Right renal pelvis (tissue), 4 donors: ENCODE results near the gene CIB1. TPM values are rescaled to one million over a fixed set of nuclear protein-coding genes. Genes with fewer than 3 reads are reported as not detected.
"Not testable (repeated sequence)": the region's sequence is repeated elsewhere in the genome, so short reads cannot be mapped to it uniquely, and the experiment has no call there.

Experiments used
- DNase-seq, 4 donors: peaks; one replicate each; pipeline ENCODE4 v3.0.0-alpha.2; 2013; ENCODE audit warnings: low read depth in 4 of 4, low spot score in 3 of 4, missing footprints in 1 of 4
- polyA plus RNA-seq, 4 donors: library from polyadenylated mRNA; unstranded; fragments of 120-200 nt; gene quantifications; one replicate each; pipeline ENCODE4 v1.2.1, GENCODE V29; 2013; ENCODE audit not compliant: insufficient read length in 4 of 4

The CIB1 gene
- 10 to 100 TPM; 49.9 to 63.9 (median 56.0) TPM for polyA plus RNA-seq

DNA sequence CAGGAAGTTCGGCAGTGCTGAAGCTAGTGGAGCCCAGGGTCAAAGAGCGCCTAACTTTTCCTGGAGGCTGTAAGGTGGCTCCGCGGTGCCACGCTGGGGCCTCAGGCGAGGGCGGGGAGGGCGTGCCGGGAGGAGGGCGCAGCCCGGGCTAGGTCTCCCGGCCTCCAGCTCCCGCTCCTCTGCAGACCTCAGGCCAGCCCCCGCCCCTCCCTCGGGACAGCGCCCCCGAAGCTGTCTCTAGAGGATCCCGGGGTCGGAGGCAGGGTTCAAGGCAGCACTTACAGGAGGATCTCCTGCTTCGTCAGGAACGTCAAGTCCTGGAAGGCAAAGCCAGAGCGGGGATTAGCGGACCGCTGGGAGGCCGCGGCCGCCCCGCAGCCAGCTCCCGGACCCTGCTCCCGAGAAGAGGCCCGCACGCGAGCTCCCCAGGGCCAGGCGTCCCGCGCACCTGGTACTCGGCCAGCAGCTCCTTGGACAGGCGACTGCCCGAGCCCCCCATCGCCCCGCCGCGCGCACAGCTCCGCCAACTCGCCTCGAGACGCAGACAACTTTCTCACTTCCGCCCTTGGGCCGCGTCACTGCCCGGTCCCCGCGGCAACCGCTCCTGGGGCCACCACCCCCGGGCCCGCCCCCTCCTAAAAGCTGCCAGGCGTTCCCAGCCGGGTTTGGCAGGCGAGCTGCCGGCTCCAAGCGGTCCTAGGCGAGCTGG, at the start of gene CIB1:
Gene CIB1 (minus strand): TSS at position 555 of the 709 bp plus-strand sequence. CDS start 56 bp downstream, at position 499.
- DNase-seq = peak in 3 of 4 donors; percentile 91 to 93 (median 92)

DNA sequence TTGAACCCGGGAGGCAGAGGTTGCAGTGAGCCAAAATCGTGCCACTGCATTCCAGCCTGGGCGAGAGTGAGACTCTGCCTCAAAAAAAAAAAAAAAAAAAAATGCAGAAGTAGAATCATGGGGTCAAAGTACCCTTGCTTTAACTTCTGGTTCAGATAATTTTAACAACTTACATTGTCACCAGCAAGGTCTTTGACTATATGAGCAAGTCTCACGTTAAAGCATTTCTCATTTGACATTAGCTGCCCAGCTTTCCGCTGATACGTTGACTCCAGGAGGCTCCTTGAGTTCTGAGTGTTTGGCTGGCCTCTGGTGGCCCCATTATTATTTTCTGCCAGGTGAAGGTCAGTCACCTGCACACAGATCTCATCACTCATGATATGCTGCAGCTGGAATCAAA, 47.9 kb upstream of the CIB1 start:
- not testable (repeated sequence) for DNase-seq

DNA sequence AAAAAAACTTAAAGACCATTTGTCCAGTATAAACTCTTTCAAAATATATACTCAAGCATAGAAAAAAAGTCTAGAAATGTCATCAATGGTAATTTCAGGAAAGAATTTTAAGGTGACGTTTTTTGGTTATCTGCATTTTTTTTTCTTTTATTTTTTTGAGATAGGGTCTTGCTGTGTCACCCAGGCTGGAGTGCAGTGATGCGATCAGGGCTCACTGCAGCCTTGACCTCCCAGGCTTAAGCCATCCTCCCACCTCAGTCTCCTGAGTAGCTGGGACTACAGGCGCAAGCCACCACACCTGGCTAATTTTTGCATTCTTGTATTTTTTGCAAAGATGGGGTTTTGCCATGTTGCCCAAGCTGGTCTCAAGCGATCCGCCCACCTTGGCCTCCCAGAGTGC, 47.0 kb upstream of the CIB1 start:
- not testable (repeated sequence) for DNase-seq

DNA sequence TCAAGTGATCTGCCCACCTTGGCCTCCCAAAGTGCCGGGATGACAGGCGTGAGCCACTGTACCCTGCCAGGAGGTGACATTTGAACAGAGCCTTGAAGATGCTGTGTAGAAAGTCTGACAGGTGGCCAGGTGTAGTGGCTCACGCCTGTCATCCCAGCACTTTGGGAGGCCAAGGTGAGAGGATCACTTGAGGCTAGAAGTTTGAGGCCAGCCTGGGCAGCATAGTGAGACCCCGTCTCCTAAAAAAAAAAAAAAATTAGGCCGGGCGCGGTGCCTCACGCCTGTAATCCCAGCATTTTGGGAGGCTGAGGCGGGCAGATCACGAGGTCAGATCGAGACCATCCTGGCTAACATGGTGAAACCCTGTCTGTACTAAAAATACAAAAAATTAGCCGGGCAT, 44.7 kb upstream of the CIB1 start:
- not testable (repeated sequence) for DNase-seq

DNA sequence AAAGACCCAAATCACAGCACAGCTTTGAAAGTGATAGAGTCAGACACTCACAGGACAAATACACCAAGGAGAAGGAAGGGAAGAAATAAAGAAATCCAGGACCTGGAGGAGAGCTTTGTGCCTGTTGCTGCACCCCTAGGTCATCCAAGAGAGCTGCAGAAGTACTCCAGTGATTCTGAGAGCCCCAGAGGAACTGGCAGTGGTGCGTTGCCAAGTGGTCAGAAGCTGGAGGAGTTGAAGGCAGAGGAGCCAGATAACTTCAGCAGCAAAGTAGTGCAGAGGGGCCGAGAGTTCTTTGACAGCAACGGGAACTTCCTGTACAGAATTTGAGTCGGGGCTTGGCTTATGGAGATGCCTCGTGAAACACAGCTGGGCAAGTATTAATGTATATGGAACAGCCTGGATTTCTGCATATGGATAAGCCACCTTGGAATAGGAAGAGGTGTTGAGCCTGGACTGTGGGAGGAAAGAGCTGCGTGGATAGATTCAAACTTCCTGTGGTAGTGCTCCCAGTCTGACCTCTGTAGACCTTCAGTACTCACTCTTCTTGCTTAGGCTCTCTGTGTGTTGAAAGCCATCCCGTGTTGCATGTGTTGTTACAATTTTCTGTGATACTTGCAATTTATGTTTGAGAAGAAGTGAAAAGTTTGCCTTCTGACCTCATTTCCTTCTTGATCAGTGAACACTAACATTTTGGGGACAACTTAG, 37.9 kb upstream of the CIB1 start:
- no peak for DNase-seq

DNA sequence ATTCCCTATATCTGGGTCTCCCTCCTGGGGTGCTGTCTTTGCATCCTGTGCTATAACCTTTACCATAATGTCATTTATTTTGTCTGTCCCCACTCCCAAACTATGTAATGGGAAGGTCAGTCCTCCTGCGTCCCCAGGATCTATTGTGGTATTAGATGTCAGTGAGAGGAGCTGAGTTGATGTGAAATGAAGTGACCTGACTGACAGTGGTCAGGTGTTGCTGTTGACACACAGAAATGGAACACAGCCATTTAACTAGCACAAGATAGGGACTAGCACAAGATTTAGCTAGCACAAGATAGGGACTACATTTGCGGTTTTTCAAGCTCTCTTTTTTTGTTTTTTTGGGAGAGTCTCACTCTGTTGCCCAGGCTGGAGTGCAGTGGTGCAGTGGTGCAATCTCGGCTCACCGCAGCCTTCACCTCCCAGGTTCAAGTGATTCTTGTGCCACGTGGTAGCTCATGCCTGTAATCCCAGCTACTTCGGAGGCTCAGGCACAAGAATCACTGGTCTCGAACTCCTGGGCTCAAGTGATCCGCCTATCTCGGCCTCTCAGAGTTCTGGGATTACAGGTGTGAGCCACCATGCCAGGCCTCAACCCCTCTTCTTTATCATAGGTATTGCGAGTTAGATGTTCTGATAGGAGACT, 36.9 kb upstream of the CIB1 start:
- no peak for DNase-seq

DNA sequence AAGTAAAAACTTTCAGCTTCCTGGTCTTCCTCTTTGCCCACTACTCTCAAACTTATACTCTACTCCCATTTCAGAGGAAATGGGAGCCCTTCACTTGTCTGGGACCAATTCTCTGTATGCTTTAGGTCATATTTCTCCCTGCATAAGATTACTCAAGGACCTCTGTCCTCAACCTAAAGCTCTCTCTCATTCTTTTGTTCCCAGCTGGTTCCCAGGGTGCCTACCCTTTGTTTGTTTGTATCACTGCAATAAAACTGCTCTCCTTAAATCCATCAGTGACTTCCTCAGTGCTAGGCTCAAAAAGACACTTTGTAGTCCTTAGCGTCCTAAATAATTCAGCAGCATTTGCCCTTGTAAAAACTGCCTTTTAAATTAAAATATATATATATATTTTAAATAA, 34.7 kb upstream of the CIB1 start:
- DNase-seq = no peak

DNA sequence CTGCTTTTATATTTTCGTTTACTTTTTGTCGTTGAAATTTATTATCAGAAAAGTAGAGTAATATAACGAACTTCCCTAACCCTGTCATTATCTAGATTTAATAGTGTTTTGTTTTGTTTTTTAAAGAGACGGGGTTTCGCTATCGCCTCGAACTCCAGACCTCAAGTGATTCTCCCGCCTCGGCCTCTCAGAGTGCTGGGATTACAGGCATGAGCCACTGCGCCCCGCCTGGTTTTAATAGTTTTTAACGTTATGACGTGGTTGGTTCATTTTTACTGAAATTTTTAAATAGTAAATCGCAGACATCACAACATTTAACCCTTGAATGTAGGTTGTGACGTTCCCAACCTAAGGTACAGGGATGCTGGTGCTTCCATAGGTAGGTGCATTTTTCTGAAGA, 32.7 kb upstream of the CIB1 start:
- no peak for DNase-seq

DNA sequence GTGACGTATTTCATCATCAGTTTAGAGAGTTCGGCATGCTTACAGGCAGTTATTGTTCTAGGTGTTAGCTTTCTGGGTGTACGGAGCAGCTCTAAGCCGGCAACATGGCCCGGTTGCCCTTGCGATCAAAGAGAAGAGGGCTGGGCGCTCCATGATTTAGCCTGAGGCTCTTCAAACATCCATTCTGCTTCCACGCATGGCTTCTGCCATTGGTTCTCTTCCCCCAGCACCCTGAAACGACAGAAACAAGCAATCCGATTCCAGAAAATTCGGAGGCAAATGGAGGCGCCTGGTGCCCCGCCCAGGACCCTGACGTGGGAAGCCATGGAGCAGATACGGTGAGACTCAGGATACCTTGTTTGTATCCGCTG, 32.3 kb upstream of the CIB1 start:
- peak in 2 of 4 donors; percentile 12 to 22 for DNase-seq

DNA sequence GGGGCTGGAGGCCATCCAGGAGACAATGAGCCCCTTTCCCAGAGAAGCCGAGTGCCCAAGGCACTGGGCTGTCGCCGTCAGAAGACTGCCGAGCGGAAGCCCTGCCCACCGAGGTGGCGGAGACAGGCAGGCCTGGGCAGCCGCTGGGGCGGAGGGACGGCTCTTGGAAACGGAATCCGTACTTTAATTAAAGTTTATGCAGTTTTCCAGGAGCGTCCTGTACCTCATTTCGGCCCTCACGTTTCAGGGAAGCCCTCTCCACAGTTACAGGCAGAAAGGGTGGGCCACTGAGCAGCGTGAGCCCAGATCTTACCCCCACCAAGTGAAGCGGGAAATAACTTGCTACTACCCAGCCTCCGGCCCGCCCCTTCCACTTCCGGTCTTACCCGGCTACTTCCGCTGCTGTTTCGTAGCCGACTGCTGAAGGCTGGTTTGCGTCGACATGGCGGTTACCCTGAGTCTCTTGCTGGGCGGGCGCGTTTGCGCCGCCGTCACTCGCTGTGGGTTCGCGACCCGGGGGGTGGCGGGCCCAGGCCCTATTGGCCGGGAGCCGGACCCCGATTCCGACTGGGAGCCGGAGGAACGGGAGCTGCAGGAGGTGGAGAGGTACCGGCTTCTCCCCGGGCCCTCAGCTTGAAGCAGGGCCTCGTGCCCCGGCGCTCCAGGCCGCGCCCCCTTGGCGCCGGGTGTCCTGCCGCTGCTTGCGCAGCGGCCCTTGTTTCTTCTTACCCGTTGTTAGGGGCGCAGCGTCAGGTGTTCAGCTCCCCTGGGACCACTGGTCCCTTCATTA, 31.7 kb upstream of the CIB1 start, which contains the start of gene NGRN:
Gene NGRN (plus strand): TSS at position 402 of the 790 bp plus-strand sequence. CDS start 41 bp downstream, at position 443.
- DNase-seq = peak; percentile 83 to 88 (median 87)

DNA sequence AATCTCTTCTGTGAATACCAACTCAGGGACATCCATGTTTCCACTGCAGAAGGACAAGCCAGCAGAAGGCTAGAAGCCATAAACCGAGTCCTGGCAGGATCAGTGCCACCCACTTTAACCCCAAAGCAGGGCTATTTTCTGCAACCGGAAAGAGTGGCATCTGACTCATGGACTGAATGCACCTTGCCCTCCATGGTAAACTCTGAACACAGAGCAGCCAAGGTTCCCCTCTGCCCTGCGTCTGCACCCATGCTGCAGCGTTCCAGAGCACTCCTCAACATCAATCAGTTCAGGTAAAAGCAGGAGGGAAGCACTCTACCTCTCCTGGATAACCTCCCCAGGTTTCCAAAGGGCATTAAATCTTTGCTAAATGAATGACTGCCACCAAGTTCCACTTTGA, 30.9 kb upstream of the CIB1 start:
- DNase-seq = no peak

DNA sequence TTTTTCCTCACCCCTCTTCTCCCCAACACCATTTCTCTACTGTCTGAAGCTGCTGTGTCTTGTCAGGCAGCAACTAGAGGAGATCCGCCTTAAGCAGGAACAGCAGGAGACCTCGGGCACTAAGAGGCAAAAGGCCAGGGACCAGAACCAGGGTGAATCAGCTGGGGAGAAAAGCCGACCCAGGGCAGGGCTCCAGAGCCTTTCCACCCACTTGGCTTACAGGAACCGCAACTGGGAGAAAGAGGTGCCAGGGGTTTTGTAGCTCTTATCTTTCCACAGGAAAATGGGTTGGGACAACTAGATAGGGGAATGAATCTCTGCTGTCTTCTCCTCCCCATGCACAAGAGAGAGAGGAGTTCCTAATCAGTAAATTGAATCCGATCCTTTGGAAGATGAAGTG, 28.7 kb upstream of the CIB1 start:
- DNase-seq = no peak

DNA sequence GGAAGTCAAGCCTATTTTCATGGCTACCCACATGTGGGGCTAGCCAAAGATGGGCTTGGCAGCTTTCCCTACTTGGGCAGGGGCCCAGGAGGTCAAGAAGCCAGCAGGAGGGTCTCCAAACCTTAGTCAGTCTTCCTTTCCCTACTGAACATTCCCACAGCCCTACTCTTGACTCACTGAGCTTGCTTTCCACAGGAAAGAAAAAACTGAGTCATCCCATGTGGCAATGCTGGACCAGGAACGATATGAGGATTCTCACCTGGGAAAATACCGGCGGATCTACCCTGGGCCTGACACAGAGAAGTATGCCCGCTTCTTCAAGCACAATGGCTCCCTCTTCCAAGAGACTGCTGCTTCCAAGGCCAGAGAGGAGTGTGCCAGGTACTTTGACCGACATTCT, 28.1 kb upstream of the CIB1 start:
- DNase-seq = no peak

DNA sequence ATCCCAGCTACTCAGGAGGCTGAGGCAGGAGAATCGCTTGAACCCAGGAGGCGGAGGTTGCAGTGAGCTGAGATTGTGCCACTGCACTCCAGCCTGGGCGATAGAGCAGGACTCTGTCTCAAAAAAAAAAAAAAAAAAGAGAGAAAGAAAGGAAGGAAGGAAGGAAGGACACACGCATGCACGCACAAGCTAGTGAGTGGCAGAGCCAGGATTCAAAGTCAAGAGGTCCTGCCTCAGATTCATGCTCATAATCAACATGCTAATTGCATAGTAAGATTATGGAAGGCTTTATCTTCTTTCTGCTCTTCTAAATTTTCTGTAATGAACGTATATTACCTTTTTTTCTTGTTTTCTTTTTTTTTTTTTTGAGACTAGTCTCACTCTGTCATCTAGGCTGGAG, 27.0 kb upstream of the CIB1 start:
- DNase-seq = not testable (repeated sequence)

DNA sequence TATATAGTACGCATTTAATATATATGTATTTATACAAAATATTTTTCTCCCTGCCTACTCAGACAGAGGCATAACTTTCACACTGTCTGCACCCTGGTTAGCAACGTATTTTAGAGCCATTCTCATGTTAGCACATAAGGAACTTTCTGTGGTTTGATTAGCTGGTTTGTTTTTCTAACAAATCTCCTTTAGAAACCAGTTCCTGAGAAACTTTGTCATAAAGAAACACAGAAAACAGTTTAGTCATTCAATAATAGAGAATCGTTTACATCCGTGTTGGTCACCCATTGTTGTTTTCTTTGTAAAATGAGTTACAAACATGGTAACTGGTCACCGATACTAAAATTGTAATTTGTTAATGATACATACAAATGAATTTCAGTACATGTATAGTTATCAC, 25.8 kb upstream of the CIB1 start:
- no peak for DNase-seq

DNA sequence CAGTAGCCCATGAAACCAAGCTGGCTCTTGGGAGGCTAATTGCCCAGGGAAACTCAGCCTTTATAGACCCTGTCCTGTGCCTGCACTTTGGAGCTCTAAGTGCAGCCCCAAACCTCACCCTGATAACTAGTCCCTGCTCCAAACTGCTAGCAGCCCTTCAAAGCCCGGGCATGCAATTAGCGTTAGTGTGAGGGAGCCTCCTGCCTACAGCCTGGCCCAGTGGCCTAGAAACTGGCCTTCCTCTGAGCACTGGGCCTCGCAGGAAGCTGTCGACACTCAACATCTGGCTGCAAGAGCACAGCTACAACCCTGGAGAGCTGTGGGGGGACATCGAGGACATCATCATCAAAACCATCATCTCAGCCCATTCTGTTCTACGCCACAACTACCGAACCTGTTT, 24.0 kb upstream of the CIB1 start:
- DNase-seq = no peak

DNA sequence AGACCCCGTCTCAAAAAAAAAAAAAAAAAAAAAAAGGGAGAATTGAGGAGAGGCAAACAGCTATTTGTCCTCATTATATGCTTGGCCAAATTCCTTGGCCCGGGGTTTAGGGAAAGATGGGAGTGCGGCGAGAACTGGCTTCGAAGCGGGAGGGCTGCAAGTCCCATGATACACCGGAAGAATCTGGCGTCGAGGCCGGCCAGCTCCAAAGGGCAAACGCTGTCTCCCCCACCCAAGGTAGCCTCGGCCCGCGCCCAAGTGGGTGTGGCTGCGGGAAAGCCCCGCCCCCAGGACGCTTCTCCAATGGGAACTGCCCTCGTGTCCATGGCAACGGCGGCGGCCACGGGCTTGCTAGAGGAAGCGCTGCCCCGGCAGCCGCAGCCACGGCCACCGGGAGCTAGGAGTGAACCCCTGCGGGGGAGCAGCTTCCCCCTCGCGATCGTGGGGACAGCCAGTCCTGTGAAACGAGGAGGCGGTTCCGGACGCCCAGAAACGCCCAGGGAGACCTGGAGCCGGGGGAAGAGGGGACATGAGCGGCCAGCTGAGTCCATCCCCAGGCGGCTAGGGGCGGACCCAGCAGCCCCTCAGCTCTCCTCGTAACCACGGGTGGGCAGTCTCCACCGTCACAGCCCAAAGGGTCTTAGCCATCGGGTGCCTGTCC, 15.6 kb upstream of the CIB1 start, which contains the start of gene TTLL13:
Gene TTLL13 (plus strand): TSS at position 354 of the 661 bp plus-strand sequence. CDS start 1,075 bp downstream, outside the sequence.
- peak in 3 of 4 donors; percentile 80 to 86 (median 86) for DNase-seq

DNA sequence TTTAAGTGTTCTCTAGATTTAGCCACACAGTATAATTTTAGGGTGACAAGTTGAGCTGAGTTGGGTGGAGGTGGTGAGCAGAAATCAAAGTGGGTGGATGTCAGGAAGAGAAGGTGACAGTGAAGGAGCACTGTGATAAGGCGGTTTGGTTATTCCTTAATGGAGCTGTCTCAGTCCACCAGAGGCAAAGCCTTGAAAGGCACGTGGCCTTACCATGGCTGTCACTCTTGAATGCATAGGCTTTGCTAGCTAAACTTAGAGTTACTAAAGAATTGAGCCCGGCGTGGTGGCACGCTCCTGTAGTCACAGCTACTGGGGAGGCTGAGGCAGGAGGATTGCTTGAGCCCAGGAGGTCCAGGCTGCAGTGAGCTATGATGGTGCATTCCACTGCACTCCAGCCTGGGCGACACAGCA, 15.1 kb upstream of the CIB1 start:
- DNase-seq = no peak

DNA sequence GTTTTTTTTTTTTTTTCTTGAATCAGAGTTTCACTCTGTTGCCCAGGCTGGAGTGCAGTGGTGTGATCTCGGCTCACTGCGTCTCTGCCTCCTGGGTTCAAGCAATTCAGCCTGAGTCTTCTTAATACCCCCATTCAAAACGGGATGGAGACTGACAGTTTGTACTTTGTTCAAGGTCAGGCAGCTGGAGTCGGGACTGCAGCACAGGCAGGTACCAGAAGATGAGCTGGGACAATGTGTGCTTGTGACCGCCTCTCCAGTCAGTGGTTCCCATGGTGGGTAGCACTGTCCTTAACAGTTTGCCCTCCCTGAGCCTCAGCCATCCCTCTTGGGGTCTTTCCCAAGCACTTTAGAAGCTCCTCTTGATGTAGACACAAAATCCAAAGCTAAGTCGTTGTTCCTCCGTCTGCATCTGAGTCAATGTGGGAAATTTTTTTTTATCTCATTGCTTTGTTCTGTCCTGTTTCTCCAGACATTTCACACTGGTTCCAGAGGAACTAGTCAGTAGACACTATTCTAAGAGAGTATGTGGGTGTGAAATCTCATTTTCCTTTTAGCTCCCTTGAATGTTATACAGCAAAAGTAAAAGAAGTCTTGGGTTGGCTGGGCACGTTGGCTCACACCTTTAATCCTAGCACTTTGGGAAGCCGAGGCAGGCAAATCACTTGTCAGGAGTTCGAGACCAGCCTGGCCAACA, 10.3 kb upstream of the CIB1 start:
- no peak for DNase-seq
